A549 treated with DMSO at 1 μM for 4 hours (cell line): ENCODE measurements around the gene OR2W1. TPM values are rescaled to one million over a fixed set of nuclear protein-coding genes. Genes with fewer than 3 reads are reported as not detected.

ENCODE experiments used
- total RNA-seq: library from RNA; stranded (reverse); fragments of 200-300 nt; extraction: Qiagen RNA extraction; gene quantifications from 5 replicates; pipeline ENCODE4 v1.2.3, GENCODE V29; 2022; ENCODE audit warnings: low read depth

OR2W1 gene, protein sequence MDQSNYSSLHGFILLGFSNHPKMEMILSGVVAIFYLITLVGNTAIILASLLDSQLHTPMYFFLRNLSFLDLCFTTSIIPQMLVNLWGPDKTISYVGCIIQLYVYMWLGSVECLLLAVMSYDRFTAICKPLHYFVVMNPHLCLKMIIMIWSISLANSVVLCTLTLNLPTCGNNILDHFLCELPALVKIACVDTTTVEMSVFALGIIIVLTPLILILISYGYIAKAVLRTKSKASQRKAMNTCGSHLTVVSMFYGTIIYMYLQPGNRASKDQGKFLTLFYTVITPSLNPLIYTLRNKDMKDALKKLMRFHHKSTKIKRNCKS
- total RNA-seq: not detected in 5 replicates

DNA sequence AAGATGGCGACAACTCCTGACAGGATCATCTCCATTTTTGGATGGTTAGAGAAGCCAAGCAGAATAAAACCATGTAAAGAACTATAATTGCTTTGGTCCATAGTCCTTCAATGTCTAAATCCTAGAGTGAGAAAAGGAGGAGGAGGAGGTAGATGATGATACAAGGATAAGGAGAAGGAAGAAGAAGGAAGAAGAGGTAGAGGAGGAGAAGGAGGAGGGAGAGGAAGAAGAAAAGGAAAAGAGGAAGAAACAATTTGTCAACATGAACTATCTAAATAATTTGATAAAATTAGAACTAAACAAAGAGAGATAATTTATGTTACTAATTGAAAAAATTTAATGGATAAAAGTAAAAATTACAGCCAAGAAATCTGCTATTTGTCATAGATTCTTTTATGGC lies at the start of gene OR2W1:
Gene OR2W1 (minus strand): TSS at position 101 of the 400 bp plus-strand sequence. CDS start 0 bp downstream, at position 101.

GRCh38 chr6:29087213-29087612 lies 42.2 kb upstream of the OR2W1 start, which contains the start of gene OR2B3:
TSS of gene OR2B3 (minus strand) at chr6:29087313. CDS start at chr6:29087248, 65 bp downstream.

GRCh38 chr6:29005183-29005885 lies 39.6 kb downstream of the OR2W1 start, which contains the start of gene ZNF311:
TSS of gene ZNF311 (minus strand) at chr6:29005315. CDS start at chr6:29003954, 1,361 bp downstream.

Other genes starting within 250 kb of the OR2W1 start
- 40.7 to 48.8 TPM (median 45.8 TPM) in 5 replicates for gene TRIM27, start 121.2 kb downstream of the OR2W1 start, total RNA-seq
- 0.15 to 0.37 TPM (median 0.19 TPM) in 5 replicates for gene ZNF311, start 39.9 kb downstream of the OR2W1 start, total RNA-seq
- not detected in 5 replicates for gene OR2B3, start 42.1 kb upstream of the OR2W1 start, total RNA-seq
- gene OR2J1, start 54.3 kb upstream of the OR2W1 start, total RNA-seq: not detected in 5 replicates
- gene OR2J3, start 62.9 kb upstream of the OR2W1 start, total RNA-seq: not detected in 5 replicates
- gene OR2J2, start 125.7 kb upstream of the OR2W1 start, total RNA-seq: not detected in 5 replicates